HG02973 (cell line): ENCODE data around the gene MATK.
"Not testable (repeated sequence)": the region's sequence is repeated elsewhere in the genome, so short reads cannot be mapped to it uniquely, and the experiment has no call there.

Source experiments
- ATAC-seq: cut with Tn5 transposase; IDR thresholded peaks from one replicate; pipeline ENCODE4 v1.9.1; 2021; ENCODE audit warnings: moderate library complexity; ENCODE audit not compliant: unreplicated experiment

The MATK gene

DNA sequence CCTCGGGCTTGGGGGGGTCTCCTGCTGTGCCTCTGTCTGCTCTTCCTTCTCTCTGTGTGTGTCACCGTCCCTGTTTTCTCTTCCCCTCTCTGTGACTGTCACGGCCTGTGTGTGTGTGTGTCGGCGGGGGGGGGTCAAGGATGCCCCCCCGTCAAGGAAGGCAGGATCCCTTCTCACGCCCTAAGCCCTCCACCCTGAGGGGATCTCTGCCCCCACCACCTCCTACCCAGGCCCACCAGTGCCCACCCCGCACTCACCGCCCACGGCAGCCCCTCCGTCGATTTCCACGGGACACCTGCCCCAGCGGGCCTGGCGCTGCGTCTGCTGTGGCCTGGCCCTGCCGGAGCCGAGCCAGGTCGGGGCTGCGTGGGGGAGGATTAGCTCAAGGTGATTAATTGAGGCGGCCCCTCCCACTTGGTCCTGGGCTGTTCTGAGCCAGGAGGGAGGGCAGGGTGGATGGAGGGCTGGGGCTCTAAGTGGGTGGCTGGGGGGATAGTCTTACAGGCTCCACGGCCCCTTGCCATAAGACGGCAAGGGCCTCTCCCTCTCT is 14.2 kb downstream of the MATK start, which contains the start of gene RAX2:
RAX2 (minus strand) TSS at position 323 of the 550 bp plus-strand sequence. CDS start 486 bp downstream, outside the sequence.
- no peak for ATAC-seq

DNA sequence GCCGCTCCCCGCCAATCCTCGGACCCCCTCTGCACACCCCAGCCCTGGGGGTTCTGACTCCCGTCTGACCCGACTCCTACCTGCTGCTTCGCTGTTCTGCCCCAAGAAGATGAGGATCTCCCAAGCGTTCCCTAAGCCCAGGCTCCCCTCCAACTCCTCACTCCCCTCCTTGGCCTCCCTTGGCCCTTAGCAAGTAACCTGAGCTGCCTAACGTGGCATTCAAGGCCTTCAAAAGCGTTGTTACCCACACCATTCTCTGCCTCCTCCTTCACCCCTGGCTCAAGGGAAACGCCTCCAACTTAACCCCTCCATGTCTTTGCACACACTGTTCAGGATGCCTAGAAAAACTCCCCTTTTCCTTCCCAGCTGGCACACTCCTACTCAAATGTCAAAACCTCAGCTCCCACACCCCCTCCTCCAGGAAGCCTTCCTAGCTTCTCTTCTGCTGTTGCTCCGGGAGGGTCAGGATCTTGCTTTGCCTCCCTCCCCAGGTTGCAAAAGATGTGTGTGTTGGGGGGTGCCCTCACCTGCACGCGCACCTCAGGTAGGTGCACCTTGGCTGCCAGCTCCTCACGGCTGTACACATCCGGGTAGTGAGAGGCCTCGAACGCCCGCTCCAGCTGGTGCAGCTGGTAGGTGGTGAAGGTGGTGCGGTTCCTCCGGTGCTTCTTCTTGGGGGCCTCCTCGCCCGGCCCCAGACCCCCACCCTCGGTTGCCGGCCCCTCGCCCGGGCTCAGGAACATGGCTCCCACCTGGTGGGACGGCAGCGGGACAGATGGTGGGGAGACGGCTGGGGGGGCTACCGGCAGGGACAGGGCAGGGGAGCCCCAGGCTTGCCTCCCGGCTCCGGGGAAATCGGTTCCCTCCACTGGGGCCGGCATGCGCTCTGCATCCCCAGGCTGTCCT is 14.9 kb downstream of the MATK start:
- ATAC-seq: no peak

DNA sequence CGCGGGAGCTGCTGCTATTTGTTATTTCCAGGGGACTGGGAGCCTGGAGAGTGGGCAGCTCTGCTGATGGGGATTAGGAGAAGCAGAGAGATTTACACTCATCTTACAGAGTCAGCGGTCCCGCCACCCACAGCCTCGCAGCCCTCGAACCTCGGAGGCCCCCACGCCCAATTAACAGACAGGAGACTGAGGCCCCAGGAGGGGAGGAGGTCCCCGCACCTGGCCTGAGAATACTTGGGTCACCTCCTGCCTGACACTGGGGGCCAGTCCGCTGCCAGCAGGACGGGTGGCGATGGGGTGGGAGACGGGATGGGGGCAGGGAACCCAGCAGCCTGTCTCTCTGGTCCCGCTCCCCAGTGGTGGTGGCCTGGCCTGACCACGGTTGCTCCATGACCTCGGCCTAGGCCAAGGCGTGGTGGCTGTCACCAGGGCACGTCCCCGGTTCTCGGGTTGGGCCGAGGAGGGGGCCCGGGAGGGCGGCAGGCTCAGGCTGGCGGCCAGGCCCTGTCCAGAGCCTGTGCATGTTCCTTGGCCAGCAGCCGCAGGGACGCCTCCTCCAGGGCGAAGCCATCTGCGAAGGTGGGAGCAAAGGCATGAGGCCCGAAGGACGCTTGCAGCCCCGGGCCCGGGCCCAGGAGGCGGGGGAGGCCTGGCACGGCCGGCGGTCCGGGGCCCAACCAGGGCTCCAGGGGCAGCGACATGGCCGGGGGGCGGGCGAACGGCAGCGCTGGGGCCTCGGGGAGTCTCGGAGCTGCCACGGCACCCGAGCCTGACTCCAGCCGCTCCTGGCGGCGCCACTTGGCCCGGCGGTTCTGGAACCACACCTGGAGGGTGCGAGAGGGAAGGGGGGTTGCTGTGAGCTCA is 15.8 kb downstream of the MATK start:
- ATAC-seq: no peak

DNA sequence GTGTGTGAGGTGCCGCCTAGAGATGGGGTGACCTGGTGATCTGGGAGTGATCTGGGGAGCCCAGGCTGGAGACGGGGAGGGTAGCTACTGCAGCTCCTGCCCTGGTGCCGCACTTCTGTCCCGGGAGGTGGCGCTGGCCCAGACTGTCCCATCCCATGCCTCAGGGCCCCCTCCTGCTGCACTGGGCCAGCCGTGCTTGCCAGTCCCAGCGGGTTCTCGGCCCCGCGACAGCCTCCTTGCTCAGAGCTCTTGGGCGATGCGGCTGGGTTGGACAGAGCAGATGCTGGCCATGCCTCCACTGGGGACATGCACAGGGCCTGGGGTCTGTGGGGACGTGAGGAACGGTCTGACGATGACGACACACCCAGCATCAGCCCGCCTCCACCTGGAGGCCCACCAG is 16.7 kb downstream of the MATK start:
- ATAC-seq: no peak

DNA sequence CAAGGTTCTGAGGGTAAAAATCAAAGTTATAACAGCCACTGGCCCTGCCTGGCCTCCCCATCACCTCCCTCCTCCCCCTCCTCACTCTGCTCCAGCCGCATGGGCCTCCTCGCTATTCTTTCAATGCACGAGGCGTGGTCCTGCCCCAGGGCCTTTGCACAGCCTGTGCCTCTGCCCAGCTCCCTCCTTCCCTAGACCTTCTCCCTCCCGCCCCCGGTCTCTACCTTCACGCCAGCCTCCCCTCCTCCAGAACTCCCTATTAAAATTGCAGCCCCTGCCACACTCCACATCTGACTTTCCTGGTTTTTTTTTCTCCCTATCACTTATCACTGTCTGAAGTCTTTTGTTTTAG is 17.5 kb downstream of the MATK start:
- ATAC-seq: no peak

DNA sequence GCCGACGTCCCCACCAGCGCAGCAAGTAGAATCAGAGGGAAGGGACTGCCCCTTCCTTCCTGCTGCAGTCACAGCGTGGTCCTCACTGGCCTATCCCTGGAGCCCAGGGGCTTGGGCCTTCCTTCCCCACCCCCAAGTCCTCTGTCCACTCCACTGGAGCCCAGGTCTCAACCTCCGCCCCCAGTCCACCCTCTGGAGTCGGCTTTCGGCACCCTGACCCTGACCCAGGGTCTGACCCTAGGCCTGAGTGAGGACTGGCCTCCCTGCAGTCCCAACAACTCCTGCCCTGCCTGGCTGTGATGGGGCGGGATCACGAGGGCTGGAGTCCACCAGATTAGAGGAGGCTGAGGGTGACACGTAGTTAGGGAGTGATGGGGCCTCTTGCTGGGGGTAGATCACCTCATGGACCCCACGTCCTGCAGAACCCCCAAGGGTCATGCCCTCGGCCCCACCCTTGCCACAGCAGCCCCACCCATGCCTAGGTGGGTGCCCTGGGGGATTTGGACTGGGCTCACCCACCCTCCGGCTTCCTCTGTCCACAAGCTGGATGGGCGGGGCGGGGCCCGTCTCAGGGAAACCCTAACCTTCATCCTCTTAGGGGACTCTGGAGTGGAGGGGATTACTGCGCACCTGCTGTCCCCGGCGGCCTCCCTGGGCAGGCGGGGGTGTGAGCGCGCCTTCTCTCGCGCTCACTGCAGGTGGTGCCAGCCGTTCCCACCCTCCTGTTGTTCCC is 18.0 kb downstream of the MATK start:
- no peak for ATAC-seq

DNA sequence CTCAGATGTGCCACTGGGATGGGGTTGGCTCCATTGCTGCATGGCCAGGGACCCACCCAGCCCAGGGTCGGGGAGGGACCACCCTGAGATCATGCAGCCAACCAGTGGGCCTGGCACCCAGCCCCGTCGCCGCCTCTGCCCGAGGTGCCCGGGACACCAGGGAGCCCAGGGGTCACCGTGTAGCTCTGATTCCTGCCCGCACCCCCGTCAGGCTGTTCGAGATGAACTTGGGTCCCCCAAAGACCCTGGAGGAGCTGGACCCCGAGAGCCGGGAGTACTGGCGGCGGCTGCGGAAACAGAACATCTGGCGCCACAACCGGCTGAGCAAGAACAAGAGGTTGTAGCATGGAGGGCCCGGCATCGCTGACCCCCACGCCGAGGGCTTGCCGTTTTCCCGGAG is 19.1 kb downstream of the MATK start:
- no peak for ATAC-seq

DNA sequence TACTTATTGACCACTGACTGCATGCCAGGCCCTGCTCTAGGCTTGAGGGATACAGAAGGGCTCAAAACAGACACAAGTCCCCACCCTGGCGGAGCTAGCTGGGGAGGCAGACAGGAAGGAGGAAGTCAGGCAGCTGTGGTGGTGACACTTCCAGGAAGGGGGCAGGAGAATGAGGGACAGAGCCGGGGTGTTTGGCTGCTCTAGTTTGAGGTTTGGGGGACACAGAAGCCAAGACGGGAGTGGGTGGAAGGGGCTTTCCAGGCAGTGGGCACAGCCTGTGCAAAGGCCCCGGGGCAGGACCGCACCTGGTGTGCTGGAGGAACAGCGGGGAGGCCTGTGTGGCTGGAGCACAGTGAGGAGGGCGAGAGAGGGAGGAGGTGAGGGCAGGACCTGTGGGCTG is 19.7 kb downstream of the MATK start:
- ATAC-seq: no peak

DNA sequence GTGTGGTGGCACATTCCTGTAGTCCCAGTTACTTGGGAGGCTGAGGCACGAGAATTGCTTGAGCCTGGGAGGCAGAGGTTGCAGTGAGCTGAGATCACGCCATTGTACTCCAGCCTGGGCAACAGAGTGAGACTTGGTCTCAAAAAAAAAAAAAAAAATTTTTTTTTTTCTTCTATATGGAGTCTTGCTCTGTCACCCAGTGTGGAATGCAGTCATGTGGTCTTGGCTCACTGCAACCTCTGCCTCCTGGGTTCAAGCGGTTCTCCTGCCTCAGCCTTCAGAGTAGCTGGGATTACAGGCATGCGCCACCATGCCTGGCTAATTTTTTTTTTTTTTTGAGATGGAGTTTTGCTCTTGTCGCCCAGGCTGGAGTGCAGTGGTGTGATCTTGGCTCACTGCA is 20.4 kb downstream of the MATK start:
- not testable (repeated sequence) for ATAC-seq

DNA sequence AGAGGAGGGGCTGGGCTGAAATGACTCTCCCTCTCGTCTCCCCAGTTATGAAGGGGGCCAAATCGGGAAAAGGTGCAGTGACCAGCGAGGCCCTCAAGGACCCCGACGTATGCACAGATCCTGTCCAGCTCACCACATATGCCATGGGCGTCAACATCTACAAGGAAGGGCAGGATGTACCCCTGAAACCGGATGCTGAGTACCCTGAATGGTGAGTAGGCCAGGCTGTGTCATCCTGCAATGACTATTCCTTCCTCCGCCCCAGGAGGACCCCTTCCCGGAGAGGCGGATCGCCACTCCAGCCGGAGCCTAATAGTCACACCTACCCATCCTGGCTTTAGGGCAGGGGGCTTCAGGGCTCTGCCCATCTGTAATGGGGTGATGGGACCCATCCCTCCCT is 21.1 kb downstream of the MATK start:
- no peak for ATAC-seq

DNA sequence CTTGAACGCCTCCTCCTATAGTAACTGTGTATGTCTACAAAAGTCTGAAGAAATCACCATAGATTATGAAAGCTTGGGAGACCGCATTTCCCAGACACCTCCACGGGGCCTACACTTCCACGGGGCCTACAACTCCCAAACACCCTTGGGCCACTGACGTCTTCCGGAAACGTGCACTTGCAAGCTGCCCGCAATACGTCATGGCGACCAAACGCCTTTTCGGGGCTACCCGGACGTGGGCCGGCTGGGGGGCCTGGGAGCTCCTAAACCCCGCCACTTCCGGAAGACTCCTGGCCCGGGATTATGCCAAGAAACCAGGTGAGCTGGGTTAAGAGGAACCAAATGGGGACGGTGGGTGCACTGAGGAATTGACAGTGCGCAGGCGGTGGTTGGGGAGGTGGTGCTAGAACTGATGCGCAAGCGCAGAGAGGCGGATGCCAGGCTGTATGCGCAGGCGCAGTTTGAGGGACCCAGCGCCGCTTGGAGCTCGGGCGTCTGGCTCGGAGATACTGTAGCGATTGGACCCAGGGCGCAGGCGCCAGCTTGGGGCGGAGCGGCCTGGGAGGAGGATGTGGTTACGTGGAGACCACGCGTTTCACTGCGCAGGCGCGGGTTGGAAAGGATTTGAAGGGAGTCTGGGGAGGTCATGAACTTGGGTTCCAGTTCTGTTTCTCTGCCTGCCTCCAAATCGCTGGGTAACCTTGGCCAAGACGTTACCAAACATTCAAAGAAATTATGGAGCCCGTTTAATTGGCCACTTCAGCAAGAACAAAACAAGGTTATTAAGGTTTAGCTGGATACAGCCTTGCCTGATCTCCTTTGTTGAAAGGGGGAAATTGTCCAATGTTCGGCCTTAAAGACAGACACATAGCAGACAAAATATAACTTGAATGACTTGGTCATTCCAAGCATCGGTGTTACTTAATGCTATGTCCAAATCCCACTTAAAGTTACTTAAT is 23.4 kb downstream of the MATK start, which contains the start of gene MRPL54:
MRPL54 (plus strand) TSS at position 182 of the 959 bp plus-strand sequence; CDS start at position 201, 19 bp downstream.
- peak; percentile 65 for ATAC-seq

DNA sequence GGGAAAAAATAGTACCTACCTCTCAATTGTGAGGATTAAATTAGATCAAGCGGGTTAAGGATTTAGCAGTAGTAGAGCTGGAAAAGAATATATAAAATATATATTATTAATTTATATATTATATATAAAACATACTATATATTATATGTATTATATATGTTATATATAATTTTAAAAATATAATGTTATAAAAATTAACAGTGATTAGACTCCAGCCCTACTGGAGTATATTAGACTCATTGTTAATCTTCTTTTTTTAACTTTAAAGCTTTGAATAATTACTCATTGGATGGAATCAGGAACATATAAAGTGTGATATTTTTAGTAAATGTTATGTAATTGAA is 24.1 kb downstream of the MATK start:
- ATAC-seq: no peak

DNA sequence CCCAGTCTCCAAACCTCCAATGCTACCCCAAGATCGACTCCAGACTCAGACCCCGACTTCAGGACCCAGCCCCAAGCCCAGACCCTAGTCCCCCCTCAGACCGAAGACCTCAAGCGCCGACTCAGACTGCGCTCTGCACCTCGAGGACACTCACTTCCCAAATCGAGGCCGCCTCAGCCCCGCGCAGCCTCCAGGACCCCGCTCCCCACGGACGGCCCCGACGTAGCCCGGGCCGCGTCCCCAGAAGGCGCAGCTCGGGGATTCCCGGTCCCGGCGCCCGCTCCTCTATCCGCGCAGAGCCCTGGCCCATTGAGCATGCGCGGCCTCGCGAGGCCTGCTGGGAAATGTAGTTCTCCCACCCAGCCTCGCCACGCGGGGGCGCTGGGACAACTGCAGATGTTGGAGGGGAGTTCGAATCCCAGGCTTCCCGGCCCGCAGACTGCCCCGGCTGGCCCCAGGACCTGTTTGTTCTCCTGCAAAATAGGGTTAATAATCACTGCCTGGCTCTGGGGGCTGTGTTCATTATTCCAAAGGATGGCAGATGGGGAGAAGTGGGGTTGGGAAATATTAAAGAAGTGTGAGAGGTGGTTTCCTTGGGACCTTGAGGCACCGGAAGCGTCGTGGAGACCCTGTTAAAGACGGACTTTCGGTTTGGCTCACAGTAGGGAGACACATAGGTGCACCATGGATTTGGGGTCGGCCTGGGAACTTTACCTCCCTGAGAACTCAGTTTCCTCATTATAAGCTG is 24.6 kb downstream of the MATK start, which contains the start of gene APBA3:
APBA3 (minus strand) TSS at position 311 of the 748 bp plus-strand sequence. CDS start 1,428 bp downstream, outside the sequence.
- peak; percentile 48 for ATAC-seq

DNA sequence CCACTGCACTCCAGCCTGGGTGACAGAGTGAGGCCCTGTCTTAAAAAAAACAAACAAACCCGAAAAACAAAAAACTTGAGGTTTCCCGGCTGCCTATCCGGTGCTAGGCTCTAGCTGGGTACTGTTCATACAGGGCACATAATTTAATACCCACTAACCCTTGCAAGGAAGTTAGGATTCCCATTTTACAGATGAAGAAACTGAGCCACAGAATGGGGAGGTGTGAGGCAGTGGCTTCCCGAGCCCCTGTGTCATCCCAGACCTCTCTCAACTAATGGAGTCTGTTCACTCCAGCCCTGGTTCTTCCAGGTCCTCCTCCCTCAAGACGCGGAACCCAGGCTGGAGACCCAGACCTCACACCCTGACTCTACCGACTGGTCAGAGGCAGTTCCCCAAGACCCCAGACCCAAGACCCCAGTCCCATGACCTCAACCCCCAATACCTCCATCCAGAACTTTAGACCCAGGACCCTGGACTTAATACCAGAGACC is 25.3 kb downstream of the MATK start:
- ATAC-seq: no peak

DNA sequence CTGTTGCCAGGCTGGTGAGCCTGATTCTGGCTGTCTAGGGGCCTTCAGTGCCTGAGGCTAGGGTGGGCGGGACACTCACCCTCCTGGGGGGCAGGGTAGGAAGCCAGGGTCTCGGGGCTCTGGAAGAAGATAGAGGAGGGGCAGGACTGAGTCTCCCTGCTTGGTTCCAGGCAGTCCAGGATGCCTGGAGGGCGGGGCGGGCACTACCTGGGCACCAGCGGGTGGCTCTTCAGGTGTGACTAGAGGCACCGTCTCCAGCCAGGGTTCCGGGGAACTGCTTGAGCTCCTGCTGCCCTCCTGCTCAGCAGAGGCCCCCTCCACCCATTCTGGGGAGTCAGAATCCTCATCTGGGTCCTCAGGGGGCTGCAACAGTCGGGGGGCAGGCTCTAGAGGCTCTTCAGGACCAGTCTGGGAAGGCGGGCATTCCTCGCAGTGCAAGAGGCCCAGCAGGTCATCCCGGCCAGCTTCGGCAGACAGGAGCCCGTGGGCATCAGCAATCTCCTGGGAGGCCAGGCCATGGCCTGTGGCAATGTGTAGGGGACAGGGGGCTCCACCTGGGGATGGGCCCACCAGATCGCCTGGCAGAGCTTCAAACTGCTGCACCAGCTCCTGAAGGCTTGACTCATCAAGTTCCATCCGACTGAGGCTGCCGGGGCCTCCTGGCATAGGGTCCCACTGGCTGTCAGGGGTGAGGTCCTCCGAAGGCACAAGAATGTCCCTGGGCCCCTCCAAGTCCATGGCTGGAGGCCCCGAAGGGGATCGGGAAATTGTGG is 26.5 kb downstream of the MATK start:
- no peak for ATAC-seq

DNA sequence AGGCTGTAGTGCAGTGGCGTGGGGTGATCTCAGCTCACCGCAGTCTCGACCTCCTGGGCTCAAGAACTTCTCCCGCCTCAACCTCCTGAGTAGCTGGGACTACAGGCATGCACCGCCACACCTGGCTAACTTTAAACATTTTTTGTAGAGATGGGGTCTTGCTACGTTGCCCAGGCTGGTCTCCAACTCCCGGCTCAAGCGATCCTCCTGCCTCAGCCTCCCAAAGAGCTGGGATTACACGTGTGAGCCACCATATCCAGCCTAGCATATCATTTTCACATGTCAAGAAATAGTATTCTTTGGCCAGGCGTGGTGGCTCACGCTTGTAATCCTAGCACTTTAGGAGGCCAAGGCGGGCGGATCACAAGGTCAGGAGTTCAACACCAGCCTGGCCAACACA is 27.9 kb downstream of the MATK start:
- not testable (repeated sequence) for ATAC-seq

DNA sequence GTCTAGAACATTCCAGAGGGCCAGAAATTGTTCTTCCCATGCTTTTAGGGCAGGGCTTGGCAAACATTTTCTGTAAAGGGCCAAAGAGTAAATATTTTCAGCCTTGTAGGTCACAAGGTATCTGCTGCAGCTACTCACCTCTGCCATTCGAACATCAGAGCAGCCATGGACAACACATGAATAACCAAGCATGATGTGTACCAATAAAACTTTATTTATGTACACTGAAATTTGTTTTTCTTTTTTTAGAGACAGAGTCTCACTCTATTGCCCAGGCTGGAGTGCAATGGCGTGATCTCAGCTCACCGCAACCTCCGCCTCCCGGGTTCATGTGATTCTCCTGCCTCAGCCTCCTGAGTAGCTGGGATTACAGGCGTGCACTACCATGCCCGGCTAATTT is 28.5 kb downstream of the MATK start:
- ATAC-seq: not testable (repeated sequence)
